ENCODE results near the gene ZNF883.
"Not testable (repeated sequence)": the region's sequence is repeated elsewhere in the genome, so short reads cannot be mapped to it uniquely, and the experiment has no call there.

ZNF883 gene

GRCh38 chr9:113011911-113012381, at the start of gene ZNF883:
ZNF883 (minus strand) TSS chr9:113012192.
- no peak for DNase-seq

- not testable (repeated sequence) for DNase-seq
Observed at GRCh38 chr9:113061072-113061850, 49.3 kb upstream of the ZNF883 start.

GRCh38 chr9:113059581-113060284, 47.7 kb upstream of the ZNF883 start:
- not testable (repeated sequence) for DNase-seq

- no peak for DNase-seq
Observed at GRCh38 chr9:113057193-113057592, 45.2 kb upstream of the ZNF883 start.

GRCh38 chr9:113056191-113057106, 44.5 kb upstream of the ZNF883 start, which contains the start of gene ZFP37:
ZFP37 (minus strand) TSS chr9:113056724; CDS start chr9:113056688, 36 bp downstream.
- DNase-seq, result peak; percentile 48

- no peak for DNase-seq
Observed at GRCh38 chr9:113042884-113043657, 31.1 kb upstream of the ZNF883 start.

- no peak for DNase-seq
Observed at GRCh38 chr9:113026200-113026599, 14.2 kb upstream of the ZNF883 start.

GRCh38 chr9:113018247-113018646, 6.3 kb upstream of the ZNF883 start:
- DNase-seq, result no peak

GRCh38 chr9:113012492-113012891, 500 bp upstream of the ZNF883 start:
- DNase-seq, result no peak

GRCh38 chr9:113005777-113006176, 6.2 kb downstream of the ZNF883 start:
- DNase-seq, result no peak

- DNase-seq, result no peak
Observed at GRCh38 chr9:112997236-112997941, 14.6 kb downstream of the ZNF883 start.

GRCh38 chr9:112971415-112971814, 40.6 kb downstream of the ZNF883 start:
- DNase-seq, result no peak

GRCh38 chr9:112970939-112971338, 41.1 kb downstream of the ZNF883 start:
- no peak for DNase-seq

GRCh38 chr9:112969730-112970129, 42.3 kb downstream of the ZNF883 start:
- DNase-seq, result no peak

- DNase-seq, result no peak
Observed at GRCh38 chr9:112955550-112955949, 56.4 kb downstream of the ZNF883 start.

- no peak for DNase-seq
Observed at GRCh38 chr9:112945620-112946208, 66.3 kb downstream of the ZNF883 start.

- no peak for DNase-seq
Observed at GRCh38 chr9:112939418-112939817, 72.6 kb downstream of the ZNF883 start.

GRCh38 chr9:112933696-112934095, 78.3 kb downstream of the ZNF883 start:
- DNase-seq, result no peak

- DNase-seq, result no peak
Observed at GRCh38 chr9:112925058-112925641, 86.8 kb downstream of the ZNF883 start.

GRCh38 chr9:112921549-112921948, 90.4 kb downstream of the ZNF883 start:
- no peak for DNase-seq

- DNase-seq, result no peak
Observed at GRCh38 chr9:112917987-112918362, 94.0 kb downstream of the ZNF883 start.
